NCI-H2171 treated with DMSO at 0.1 percent for 48 hours (cell line): ENCODE measurements around the gene HTR1E.
"Not testable (repeated sequence)": the region's sequence is repeated elsewhere in the genome, so short reads cannot be mapped to it uniquely, and the experiment has no call there.

Experiments
- DNase-seq: peaks from one replicate; lab custom pipeline; 2025; lab: John Stamatoyannopoulos, UW

Gene HTR1E, protein sequence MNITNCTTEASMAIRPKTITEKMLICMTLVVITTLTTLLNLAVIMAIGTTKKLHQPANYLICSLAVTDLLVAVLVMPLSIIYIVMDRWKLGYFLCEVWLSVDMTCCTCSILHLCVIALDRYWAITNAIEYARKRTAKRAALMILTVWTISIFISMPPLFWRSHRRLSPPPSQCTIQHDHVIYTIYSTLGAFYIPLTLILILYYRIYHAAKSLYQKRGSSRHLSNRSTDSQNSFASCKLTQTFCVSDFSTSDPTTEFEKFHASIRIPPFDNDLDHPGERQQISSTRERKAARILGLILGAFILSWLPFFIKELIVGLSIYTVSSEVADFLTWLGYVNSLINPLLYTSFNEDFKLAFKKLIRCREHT

DNA sequence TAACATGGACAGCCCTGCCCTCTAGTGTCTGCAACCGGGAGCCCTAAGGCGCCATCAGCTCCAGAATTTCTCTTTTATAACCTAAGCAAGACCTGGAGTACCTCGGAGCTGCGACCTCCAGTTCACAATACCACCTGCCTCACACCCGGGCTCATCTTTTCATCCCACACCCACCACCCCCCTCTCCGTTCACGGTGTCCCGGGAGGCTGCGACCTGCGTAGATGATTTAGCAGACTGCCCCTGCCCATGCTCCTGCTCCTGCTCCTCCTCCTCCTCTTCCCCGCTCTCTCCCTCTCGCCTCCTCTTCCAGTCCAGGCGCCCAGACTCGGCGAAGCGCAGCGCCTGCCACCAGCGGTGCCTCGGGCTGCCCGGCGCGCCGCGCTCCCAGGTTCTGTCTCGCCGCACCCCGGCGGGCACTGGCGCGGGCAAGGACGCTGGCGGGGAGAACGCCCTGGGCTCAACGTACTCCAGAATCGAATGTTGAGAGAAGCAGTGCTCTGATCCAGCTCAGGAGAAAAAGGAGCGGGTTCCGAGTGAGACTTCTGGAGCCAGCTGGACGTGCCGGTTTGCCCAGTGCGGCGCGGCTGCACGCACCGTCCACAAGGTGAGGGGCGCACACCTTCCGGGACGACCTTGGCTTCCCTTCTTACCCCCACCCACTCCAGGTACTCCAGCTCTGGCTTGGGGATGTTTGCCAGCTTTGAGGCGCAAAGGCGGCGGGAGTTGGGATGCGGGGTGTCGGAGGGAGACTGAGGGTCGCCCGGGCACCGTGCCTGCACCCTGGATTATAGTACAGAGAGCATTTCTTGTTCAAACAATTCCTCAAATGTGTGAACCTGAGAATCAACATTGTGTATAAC is at the start of gene HTR1E:
TSS of gene HTR1E (plus strand) at position 310 of the 861 bp plus-strand sequence. CDS start 77,807 bp downstream, outside the sequence.
- DNase-seq: peak; percentile 72

DNA sequence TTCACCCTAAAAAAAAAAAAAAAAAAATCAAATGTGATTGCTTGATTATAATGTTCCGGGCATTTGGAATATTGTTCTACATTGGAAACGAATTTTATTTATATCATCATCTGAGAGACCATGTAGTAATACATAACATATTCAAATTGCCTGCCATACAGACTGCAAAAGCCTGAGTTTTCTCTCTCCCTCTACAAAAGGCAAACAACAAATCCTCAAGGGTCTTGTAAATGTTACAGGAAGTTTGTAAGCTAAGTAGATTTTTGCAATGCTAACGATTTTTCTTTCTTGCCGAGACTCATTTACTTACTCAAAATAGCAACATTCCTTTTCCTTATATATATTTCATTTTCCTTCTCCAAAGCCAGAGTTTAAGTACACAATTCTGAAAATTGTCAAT is 49.0 kb upstream of the HTR1E start:
- no peak for DNase-seq

DNA sequence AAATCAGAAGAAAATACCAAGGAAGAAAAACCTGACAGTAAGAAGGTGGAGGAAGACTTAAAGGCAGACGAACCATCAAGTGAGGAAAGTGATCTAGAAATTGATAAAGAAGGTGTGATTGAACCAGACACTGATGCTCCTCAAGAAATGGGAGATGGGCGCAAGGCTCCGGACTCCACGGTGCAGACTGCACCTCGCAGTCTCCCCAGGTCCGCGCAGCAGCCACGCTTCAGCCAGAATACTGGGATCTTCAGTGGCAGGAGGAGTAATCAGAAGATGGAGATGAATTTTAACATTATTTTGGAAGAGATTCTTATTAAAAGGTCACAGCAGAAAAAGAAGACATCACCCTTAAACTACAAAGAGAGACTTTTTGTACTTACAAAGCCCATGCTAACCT is 40.1 kb upstream of the HTR1E start:
- DNase-seq: not testable (repeated sequence)

DNA sequence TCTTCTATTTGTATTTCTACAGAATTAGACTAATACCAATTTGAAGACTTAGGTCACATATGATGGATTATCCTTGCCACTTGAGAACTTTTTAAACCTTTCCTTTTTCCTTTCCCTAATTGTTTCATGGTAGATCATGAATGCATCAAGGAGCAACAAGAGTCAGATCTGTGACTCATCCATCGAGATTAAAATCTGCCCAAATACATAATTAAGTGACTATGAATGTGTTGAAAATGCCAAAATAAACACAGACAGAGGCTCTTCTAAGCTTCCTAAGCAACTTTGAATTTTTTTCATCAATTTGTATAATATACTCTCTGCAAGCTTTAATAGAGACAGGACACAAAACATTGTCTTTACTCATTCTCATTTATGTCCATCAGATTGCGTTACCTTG is 23.5 kb upstream of the HTR1E start:
- DNase-seq: no peak

DNA sequence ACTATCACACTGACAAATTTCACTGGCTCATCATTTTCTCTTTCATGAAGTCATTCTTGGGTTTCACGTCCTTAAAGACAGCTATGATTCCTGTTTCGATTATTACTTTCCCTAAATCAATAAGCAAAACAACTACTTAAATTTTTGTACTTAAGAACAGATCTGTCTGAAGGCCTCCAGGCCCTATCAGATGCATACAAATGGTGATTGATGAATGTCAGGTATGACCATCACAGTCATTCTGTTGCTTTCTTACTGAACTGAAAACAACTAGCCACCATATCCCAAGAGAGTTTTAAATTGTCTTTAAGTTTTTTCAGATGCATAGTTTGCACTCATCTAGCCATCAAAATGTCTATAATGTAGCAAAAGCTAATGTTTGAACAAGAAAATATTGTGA is 20.9 kb upstream of the HTR1E start:
- DNase-seq: no peak

DNA sequence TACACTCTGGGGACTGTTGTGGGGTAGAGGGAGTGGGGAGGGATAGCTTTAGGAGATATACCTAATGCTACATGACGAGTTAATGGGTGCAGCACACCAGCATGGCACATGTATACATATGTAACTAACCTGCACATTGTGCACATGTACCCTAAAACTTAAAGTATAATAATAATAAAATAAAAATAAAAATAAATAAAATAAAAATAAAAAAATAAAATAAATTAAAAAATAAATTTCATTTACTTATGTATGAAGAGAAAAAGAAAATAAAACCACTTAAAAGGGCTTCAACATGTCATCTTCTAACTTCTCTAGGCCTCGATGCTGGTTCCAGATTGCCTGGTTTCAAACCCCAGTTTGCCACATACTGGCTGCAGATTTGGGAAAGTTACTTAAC is 10.2 kb upstream of the HTR1E start:
- not testable (repeated sequence) for DNase-seq

DNA sequence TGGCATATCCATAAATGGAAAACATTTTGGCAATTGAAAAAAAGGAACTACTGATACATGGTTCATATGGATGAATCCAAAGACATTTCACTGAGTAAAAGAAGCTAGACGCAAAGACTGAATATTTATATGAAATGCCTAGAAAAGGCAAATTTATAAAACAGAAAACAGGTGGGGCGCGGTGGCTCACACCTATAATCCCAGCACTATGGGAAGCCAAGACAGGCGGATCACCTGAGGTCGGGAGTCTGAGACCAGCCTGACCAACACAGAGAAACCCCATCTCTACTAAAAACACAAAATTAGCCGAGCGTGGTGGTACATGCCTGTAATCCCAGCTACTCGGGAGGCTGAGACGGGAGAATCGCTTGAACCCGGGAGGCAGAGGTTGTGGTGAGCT is 9.5 kb upstream of the HTR1E start:
- DNase-seq: not testable (repeated sequence)

DNA sequence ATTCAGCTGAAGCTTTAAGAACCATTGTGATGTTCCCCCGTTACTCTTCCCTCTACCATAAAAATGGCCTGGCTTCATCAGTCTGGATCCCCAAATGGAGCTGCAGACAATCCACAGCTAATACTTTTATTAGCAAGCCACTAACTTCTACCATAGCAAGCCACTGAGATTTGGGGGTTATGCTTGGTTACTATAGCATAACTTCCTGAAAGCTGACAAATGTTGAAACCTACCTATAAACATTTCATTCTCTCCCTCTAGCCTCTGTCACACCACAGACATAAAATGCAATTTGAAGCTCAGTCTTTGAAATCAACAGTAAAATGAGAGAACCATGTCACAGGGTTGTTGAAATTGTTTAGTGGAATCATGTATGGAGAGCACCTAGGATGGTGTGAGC is 3.0 kb upstream of the HTR1E start:
- no peak for DNase-seq

DNA sequence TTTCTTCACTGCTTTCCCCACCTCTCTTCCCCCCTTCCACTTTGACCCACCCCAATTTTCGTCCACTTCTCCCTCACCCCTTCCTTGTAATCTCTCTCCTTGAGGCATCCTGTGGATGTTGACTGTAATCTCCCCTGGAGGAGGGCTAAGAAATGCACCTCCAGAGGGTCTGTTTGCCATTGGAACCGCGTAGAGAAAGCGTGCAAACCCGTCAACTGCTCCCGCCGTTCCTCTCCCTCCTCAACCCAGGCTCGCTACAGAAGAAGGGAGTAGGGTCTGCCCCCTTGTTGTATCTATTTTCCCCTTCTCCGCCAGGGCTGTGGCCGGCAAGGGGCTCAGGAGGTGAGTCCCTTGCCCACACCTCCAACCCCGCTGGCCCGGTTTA is 502 bp upstream of the HTR1E start:
- DNase-seq: no peak

DNA sequence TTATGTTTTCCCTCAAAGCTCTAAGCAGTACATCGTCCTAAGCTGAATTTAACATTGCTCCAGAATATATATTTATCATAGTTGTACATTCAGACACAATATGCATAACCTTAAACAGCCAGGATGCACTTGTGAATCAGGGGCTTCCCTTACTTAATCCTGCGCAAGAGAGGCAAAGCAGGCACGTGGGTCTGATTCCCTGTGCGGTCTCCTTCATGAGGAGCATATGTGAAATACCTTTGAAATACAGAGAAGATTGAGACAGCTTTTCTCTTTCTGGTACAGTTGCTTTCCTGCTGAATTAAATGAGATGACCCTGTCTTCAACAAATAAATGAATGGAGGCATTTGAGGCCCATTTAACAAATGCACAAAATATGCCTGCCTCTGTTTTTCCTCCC is 1.5 kb downstream of the HTR1E start:
- no peak for DNase-seq

DNA sequence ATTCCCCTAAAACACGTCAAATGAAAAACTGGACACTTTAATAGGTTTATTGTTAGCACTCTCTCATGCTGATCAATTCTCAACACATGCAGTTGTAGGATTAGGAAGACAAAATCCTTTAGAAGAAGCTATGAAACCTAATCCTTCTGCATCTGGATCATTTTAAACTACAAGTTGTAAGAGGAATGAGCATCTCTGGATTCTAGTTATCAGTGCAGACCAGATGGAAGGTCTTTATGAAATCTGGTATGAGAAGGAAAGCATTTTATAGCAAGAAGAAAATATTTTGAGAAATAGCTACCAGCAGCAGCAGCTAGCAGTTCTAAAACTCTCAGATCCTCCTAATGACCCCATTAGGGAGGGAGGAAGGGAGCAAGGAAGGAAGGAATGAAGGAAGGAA is 4.1 kb downstream of the HTR1E start:
- DNase-seq: no peak

DNA sequence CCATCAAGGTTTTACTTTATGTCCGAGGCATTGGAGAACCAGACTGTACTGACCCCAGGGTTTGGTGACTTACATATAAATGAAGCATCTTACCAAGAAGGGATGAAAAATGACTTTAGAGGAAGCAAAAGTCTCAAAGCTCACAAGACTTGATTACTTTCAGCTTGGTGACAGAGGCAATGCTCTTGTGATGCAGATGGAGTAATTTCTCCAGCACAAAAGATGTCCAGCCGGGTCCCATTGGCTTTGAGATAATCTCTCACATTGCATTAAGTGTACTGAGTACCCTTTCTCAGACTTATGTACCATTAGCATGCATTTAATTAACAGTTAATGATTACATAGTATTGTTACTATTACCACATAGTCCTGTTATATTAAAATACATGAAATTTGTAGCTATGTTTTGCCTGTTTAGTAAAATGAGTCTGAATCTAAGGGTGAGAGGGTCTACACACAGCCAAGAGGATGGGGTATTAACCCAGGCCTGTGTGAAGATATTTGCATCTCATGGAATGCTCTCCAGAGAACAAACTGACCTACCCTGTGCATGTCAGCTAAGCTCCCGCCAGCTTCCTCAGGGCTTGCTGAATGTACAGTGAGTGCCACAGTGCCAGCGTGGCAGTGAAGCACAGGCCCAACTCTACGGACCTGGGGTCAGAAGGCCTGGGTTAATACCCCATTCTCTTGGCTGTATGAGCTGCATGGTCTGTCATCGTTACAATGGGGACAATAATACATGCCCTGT is 5.6 kb downstream of the HTR1E start:
- DNase-seq: no peak

DNA sequence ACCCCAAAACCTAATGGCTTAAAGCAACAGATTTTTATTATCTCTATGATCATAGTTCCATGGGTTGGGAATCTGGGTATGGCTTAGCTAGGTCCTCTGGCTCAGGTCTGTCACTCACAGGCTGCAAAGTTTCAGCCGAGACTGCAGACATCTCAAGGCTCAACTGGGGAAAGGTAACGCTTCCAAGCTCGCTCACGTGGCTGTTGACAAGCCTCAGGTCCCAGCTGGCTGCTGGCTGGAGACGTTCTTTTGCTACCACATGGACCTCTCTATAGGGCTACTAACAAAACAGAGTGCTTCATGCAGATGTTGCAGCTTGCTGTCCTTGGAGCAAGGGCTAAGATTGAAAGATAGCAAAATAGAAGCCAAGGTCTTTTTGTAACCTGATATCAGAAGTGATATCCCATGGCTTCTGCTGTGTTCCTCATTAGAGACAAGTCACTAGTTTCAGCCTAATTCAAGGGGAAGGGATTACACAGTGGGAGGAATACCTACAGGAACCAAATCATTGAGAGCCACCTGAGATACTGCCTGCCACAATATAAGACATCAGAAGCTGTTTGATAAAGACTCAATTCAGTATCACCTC is 6.6 kb downstream of the HTR1E start:
- DNase-seq: peak; percentile 85

DNA sequence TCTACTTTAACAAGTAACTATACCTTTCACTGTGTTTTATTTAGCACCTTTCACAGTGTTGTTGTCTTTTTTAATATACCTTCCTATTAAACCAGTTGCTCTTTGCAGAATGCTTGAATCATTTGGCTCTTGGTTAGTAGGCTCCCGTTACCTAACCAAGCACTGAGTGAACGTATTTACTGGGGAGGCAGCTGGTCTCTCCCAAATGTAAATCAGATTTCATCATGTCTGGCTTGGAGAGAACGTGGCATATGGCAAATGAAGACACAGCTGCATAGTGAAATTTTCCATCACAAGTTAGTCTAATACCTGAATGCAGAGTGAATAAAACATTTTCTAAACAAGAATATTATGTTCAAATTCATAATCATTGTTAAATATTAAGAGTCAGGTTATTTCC is 12.4 kb downstream of the HTR1E start:
- peak; percentile 90 for DNase-seq

DNA sequence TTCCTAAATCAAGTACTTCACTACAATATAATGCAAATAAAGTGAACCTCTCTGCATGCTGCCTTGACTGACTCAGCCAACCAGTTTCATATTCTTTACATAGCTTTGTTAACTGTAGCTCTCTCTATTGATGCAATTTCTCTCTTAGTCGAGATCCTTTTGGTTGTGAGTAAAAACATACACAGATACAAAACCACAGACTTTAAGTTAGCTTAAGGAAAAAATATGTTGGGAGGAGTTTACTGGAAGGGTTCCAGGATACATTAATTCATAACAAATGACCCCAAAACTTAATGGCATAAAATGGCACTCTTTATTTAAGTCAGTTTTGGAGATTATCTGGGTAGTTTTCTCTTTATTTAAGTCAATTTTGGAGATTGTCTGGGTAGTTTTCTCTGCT is 15.7 kb downstream of the HTR1E start:
- DNase-seq: no peak

DNA sequence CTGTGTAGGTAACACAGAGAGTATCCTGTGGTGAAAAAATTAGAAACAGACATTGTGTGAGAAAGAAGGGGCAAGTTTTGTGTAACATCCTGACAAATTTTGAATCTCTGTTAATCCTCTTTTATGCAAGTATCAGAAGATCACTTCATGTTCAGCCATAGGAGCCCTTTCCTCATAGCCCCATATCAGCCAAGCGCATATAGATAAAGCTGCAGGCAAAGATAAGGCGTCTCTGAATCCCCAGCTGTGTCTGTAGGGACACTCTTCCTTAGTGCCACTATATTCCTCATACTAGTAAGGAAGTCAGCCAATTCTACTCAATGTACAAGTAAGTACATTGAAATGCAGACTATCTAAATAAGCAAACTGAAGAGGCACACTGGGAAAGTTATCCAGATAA is 22.3 kb downstream of the HTR1E start:
- DNase-seq: no peak

DNA sequence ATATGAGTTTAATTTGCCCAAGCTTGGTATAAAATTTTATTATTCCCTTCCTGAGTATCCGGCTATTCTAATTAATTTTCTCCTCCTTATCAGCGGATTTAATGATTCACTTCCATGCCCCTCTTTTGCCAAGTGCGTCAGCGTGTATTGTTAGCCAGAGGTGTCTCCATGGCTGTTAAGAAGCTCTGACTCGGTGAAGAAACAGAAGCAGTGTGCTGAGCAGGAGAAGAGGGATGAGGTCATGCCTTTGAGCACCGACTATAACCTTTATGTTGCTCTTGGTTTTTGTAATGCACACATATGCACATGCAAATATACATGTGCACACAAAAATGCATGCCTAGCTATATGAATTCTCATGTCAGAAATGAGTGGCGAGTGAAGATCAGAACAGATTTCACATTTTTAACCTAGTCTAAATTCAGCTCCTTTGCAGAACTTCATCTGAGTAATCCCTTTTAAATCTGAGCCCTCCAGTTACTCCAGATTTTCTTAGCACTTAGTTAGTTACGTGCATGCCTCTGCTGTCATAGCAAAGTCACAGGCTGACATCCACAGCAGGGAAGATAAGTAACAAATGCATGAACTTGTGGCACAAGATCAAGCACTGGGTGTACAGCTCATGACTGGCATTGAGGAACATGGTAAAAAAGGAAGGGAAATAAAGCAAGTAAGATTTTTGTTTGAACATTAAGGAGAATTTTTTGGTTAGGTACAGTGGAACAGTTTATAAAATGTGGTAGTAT is 24.3 kb downstream of the HTR1E start:
- no peak for DNase-seq

DNA sequence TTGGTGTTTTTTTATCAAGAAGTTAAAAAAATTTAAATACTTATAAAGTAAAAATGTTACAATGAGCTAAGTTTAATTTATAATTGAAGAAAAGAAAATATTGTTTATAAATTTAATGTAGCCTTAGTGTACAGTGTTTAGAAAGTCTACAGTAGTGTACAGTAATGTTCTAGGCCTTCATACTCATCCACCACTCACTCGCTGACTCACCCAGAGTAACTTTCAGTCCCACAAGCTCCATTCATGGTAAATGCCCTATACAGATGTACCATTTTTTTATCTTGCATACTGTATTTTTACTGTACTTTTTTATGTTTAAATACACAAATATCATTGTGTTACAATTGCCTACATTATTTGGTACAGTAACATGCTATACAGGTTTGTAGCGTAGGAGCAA is 26.0 kb downstream of the HTR1E start:
- no peak for DNase-seq

DNA sequence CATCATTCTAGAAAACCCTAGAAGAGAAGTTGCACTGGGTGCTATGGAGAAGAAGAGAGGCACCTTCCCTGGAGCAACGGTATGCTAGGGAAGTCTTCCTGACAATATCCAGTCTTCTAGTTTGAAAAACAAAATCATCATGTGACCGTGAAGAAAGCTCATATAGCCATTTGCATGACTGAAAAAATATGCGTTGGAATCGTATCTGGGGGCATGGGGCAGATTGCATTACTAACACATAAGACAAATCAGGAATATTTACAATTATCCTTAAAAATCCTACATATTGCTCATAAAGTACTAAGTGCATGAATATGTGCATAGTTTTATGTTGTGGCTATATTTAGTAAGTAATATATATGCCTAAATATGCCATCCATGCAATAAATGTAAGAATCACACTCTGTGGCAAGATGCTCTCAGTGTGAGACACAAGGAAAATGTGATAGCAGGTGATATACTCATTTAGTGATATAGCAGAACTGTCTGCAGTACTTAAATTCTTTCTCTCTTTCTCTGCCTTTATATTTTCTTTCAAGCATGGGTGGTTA is 26.8 kb downstream of the HTR1E start:
- DNase-seq: no peak

DNA sequence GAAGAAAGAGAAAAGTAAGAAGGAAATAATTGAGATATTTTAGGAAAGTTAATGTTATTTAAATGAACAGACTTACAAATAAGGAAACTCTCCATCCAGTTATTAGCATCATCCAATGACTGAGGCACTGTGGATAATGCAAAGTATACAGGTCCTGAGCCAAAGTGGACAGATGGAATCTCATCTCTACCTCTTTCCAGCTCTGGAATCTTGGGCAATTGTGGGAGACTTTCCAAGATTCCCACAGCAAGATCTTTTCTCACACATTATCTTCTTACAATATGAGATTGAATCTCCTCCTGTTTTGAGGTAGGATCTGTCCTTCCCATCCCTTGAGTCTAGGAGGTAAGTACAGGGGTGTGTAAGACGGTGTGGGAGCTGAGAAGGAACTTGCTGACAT is 28.9 kb downstream of the HTR1E start:
- no peak for DNase-seq

DNA sequence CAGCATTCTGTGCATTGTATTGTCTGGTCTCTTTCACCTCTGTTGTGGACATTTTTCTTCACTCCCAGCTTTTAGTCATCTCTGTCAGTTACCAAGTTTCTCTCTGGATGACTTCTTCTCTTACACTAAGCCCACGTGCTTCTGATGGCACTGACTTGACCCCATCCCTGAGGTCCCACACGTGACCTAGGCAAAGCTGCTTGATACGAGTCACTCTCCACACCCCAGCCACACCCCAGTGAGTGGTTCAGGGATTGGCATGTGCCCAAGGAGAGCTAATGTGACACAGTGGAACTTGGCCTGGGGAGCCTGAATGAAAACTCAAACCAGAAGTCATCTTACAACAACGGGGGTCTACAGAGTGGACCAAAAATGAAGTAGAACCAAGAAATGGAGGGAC is 32.2 kb downstream of the HTR1E start:
- no peak for DNase-seq
